Daoy (cell line): Measurements from ENCODE around the gene VAMP7. TPM values are rescaled to one million over a fixed set of nuclear protein-coding genes. Genes with fewer than 3 reads are reported as not detected.
A peak's percentile ranks its signal among the peaks of the same experiment; 100 is the strongest.
"Not testable (repeated sequence)": the region's sequence is repeated elsewhere in the genome, so short reads cannot be mapped to it uniquely, and the experiment has no call there.

Experiments used
- DNase-seq: peaks from one replicate; pipeline ENCODE4 v3.0.0-alpha.2; 2015; ENCODE audit warnings: low read depth
- total RNA-seq: library from RNA; depleted of rRNA; stranded (reverse); fragments of >200 nt; shearing (Covaris generic); gene quantifications from 2 replicates; pipeline ENCODE4 v1.2.3, GENCODE V29; 2014

VAMP7 gene
- total RNA-seq, 1 experiment from 2014 or later, result 36.7 TPM

GRCh38 chrX:155907661-155908060 is 26.5 kb downstream of the VAMP7 start:
- not testable (repeated sequence) for DNase-seq

GRCh38 chrX:155923200-155923599 is 42.1 kb downstream of the VAMP7 start:
- no peak for DNase-seq

DNA sequence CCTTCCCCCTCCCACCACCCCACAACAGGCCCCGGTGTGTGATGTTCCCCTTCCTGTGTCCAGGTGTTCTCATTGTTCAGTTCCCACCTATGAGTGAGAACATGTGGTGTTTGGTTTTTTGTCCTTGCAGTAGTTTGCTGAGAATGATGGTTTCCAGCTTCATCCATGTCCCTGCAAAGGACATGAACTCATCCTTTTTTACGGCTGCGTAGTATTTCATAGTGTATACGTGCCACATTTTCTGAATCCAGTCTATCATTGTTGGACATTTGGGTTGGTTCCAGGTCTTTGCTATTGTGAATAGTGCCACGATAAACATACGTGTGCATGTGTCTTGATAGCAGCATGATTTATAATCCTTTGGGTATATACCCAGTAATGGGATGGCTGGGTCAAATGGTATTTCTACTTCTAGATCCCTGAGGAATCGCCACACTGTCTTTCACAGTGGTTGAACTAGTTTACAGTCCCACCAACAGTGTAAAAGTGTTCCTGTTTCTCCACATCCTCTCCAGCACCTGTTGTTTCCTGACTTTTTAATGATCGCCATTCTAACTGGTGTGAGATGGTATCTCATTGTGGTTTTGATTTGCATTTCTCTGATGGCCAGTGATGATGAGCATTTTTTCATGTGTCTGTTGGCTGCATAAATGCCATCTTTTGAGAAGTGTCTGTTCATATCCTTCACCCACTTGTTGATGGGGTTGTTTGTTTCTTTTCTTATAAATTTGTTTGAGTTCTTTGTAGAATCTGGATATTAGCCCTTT is 49.9 kb downstream of the VAMP7 start:
- DNase-seq, result not testable (repeated sequence)

DNA sequence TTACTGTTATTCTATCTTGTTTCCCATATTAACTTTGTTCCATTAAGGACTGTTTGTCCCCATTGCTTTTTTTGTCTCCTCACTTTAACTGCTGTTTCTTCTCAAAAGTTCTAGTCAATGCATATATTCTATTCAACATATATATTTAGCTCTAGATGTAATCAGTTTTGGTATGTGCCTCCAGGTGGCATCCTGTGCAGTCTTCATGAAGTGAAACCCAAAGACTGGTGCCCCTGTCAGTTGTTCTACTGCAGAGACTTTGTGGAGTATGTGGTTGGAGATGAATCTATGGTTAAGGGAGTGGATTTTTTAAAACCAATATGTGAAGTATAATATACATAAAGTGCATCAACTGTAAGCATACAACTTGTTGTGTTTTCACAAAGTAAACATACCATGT is 57.0 kb downstream of the VAMP7 start:
- DNase-seq, result no peak

- DNase-seq, result no peak
Observed at GRCh38 chrX:155949098-155949497, 68.0 kb downstream of the VAMP7 start.

DNA sequence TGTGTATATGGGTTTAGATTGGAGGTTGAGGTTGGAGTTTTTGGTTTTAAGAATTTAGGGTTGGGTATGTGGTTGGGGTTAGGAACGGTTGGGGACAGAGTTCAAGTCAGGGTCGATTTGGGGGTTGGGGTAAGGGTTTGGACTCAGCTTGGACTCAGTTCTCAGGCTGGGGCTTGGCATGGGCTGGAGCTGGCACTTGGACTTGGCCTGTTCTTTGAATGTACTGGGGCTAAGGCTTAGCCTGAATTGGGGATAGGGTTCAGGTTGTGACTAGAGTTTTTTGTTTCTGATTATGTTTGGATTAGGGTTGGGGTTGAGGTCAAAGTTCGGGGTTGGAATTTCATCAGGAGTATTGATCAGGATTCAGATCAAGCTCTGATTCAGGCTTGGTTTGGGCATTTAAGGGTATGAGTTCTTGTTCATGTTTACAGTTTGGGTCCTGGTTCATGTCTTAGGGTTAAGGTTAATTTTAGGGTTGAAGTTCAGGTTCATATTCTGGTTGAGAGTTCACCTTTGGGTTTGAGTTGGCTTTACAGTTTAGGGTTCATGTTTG is 70.2 kb downstream of the VAMP7 start:
- DNase-seq, result no peak

DNA sequence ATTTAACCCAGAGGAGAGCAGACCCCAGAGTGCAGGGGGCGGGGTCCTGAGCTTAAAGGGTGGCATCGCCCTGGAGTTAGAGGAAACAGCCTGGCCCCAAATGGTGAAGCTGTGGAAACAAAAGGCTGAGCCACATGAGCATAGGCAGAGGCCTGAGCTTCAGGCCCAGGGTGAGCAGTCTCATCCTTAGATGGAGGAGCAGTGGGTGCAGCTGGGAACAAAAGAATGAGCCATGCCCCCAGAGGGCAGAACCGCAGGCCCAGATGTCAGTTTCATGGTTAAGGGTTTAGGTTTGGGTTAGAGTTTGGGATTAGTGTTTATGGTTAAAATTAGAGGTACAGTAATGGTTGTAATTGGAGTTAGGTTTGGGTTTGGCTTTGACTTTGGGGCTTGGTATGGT is 71.9 kb downstream of the VAMP7 start:
- DNase-seq, result no peak

GRCh38 chrX:155954793-155955192 is 73.6 kb downstream of the VAMP7 start:
- no peak for DNase-seq

GRCh38 chrX:155956099-155956498 is 75.0 kb downstream of the VAMP7 start:
- DNase-seq, result no peak

GRCh38 chrX:155956649-155957048 is 75.5 kb downstream of the VAMP7 start:
- DNase-seq, result no peak

DNA sequence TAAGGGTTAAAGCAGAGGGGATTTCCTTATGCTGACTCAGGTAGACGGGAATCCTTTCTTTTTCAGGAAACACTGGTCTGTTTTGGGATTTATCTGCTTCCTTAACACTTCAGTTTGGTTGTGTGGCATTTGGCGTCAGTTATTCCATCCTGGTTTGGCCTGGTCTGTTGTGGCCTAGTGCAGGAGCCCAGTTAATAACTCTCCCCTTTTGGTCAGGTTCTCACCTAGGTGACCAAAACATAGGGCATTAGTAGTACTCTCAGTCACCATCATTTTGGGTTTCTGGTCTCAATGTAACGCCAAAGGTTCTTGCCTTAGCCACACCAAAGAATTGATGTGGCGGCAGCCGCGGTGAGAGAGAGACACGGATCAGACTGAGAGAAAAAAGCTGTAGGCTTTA is 76.7 kb downstream of the VAMP7 start:
- no peak for DNase-seq

- no peak for DNase-seq
Observed at GRCh38 chrX:155959018-155959587, 78.0 kb downstream of the VAMP7 start.

- no peak for DNase-seq
Observed at GRCh38 chrX:155962906-155963305, 81.8 kb downstream of the VAMP7 start.

DNA sequence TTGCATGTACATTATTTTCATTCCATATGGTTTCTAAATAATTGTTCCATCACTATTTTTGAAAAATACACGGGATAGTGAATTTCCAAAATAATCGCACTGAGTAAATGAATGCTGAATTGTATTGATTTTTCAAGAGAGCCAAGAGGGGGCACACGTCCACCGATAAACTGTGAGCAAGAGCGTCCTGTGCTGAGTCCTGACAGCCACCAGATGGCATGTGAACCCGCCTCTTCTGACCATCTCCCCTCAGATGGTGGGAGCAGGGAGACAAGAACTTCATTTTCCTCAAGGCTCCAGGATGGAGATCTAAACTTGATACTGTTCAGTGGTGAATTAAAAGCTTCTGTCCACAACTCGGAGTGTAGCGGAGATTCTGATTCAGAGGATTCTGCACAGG is 85.7 kb downstream of the VAMP7 start:
- DNase-seq, result peak; percentile 22

- no peak for DNase-seq
Observed at GRCh38 chrX:155967653-155968325, 86.6 kb downstream of the VAMP7 start.

DNA sequence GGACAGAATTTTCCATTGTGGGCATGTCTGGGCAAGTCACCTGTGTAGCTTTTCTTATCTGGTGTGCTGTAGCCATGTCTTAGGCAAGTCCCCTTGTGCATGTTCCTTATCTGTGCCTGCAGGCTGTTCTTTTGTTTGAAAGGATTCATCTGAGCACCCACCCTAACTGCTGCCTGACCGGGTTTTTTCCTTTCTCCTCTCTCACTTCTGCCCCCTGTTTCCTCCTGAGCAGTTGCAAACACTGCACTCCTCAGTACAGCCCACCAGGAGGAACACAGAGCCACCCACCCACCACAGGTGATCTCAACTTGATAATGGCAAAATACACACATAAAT is 87.1 kb downstream of the VAMP7 start:
- no peak for DNase-seq

GRCh38 chrX:155968791-155969190 is 87.6 kb downstream of the VAMP7 start:
- no peak for DNase-seq

DNA sequence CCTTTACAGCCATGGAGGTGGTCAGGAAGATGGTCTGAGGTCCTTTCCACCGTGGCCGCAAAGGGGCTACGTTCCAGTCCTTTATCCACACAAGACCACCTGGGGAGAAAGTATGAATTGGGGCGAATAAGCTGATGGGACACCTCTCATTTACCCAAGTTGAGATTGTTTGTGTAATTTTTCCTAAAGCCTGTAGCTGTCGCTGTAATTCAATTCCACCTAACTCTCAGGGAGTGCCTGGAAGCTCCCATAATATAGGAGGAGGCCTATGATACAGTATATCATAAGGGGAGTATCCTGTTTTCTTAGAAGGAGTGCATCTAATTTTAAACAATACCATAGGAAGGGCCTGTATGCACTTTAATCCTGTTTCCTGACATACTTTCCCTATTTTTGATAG is 90.5 kb downstream of the VAMP7 start:
- DNase-seq, result not testable (repeated sequence)

DNA sequence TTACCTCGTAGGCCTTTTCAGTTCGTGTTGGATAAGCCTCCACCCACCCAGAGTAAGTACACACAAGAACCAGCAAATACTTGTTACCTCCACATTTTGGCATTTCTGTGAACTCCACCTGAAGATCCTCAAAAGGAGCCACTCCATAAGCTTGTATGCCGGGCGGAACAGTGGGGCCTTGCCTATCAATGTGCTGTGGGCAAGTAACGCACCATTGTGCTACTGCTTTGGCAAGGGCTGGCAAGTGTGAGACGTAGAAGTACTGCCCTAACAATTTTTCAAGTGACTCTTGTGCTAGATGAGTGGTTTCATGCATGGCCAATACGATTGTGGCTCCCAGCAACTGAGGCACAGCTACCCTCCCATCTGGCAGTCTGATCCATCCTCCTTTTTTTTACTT is 91.1 kb downstream of the VAMP7 start:
- DNase-seq, result not testable (repeated sequence)

GRCh38 chrX:155983326-155983725 is 102.2 kb downstream of the VAMP7 start:
- DNase-seq, result no peak

DNA sequence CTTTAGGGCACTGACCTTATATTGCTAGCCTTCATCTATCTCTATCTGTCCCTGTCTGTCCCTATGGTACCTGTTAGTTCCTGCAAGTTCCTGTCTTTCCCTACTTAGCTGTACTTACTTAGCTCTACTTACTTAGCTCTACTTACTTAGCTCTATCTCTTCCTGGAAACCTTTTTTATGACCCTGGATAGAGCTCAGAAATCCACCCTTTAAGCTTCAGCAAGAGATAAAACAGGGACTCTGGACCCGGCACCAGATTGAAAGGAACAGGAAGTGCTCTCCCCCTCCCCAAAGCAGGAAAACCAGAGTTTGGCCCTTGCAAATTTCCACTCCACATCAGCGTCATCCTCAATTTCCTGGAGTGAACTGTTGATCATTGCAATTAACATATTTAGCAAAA is 104.1 kb downstream of the VAMP7 start:
- no peak for DNase-seq

GRCh38 chrX:155986995-155987394 is 105.8 kb downstream of the VAMP7 start:
- DNase-seq, result not testable (repeated sequence)

DNA sequence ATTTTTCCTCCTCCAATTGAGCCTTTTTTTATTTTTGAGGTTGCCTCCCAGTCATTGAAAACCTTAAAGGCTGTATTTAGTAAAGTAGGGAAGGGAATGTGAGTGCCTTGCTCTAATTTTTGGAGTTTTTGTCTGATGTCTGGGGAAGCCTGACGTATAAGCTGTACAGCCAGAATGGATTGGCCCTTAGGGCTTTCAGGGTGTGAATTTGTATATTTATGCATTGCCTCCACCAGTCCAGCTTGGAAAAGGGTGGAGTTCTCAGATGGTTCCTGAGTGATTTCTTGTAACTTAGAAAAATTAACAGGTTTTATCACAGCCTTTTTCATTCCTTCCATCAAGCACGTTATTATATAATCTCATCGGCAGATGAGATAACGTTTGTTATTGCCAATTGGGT is 107.7 kb downstream of the VAMP7 start:
- DNase-seq, result no peak
